IMR-90 (cell line): Measurements from ENCODE around the gene SH2D4B.

Source experiments
- CTCF ChIP-seq: conservative IDR thresholded peaks from 2 replicates; pipeline ENCODE4 v1.5.1; 2012; ENCODE audit warnings: mild to moderate bottlenecking, low read depth, low read length, improper control_type of control experiment
- MXI1 ChIP-seq: IDR thresholded peaks from 2 replicates; pipeline ENCODE4 v1.6.1; 2012; ENCODE audit warnings: low read depth, mild to moderate bottlenecking, low read length, moderate library complexity, borderline replicate concordance

GRCh38 chr10:80518807-80519360, 18.8 kb upstream of the SH2D4B start:
- TF ChIP-seq MXI1 (no peak), CTCF (no peak)
